ENCODE data around the gene PDGFRB.

DNA sequence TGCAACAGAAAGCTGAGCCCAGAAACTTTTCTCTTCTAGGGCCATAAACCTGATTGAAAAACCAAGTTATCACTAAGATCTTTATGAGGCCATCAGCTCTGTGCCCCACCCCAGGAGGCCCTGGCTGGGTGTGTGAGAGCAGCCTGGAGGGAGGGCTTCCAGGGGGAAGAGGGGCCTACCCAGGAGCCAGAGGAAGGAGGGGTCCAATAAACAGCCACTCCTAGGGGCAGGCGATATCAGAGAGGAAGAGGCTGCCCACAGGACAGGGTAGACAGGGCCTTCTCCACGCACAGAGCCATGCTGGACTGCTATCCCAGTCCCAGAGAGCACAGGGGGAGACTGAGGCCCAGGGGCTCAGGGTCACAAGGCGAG, 6.5 kb upstream of the PDGFRB start:
- TF ChIP-seq CTCF (IDR thresholded peaks at IDR 0.05) (no peak), POLR2A (IDR thresholded peaks at IDR 0.05) (no peak)
